Measurements from ENCODE around the gene ATP1B2.

DNA sequence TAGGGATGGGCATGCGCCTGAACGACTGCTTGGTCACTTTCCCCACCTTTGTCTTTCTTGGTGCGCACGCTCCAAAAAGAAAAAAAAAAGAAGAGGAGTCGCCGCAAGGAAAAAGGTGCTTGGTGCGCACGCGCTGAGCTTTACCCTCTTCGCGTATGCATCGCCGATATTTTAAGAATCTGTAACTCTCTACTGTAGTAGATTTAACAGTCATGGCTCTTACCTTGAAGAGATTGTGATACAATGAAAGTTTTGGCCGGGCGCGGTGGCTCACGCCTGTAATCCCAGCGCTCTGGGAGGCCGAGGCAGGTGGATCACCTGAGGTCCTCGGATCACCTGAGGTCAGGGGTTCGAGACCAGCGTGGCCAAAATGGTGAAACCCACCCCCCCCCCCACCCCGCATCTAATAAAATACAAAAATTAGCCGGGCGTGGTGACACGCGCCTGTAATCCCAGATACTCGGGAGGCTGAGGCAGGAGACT, 35.4 kb upstream of the ATP1B2 start:
- no peak for TF ChIP-seq EZH2 (IDR thresholded peaks at IDR 0.05; ENCODE audit: low read depth)
- TF ChIP-seq, protein P1, sequence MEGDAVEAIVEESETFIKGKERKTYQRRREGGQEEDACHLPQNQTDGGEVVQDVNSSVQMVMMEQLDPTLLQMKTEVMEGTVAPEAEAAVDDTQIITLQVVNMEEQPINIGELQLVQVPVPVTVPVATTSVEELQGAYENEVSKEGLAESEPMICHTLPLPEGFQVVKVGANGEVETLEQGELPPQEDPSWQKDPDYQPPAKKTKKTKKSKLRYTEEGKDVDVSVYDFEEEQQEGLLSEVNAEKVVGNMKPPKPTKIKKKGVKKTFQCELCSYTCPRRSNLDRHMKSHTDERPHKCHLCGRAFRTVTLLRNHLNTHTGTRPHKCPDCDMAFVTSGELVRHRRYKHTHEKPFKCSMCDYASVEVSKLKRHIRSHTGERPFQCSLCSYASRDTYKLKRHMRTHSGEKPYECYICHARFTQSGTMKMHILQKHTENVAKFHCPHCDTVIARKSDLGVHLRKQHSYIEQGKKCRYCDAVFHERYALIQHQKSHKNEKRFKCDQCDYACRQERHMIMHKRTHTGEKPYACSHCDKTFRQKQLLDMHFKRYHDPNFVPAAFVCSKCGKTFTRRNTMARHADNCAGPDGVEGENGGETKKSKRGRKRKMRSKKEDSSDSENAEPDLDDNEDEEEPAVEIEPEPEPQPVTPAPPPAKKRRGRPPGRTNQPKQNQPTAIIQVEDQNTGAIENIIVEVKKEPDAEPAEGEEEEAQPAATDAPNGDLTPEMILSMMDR (conservative IDR thresholded peaks at IDR 0.05): no peak
